Measurements from ENCODE around the gene PLEKHG5. TPM values are rescaled to one million over a fixed set of nuclear protein-coding genes. Genes with fewer than 3 reads are reported as not detected.

Gene PLEKHG5
- total and polyA plus RNA-seq, 10 of the 15 experiments (the other 5 are each of a cell fraction or from before 2014, with no cell fraction given), result 0.04 to 1.1 (median 0.18) TPM; not detected in 1

- intact Hi-C loops (cut with micrococcal nuclease; ENCODE audit: unreplicated experiment) (no loop called here), in situ Hi-C loops (cut with MboI) (no loop called here)
- peaks cover 6 to 17% of the 10 kb centered on the region in 2 experiments; a peak in 3 of 4 replicates for H3K27me3 ChIP-seq (replicated peaks in 1 of 2; ENCODE audit: control insufficient read depth in 2 of 2, insufficient read depth in 2 of 2, low read length in 1 of 2)
- DNase-seq (ENCODE audit: low read depth, low spot score) (no peak), FAIRE-seq (no peak), ATAC-seq (peak; percentile 5; the same call in 1 of the 3 replicates)
- H3K4me1 ChIP-seq (ENCODE audit: control insufficient read depth, insufficient read depth, low read length), result peaks cover 6% of the 10 kb centered on the region; the same call in 1 of the 2 replicates
- no TSS peak for BruUV-seq (replicated peaks)
- no peaks in the 10 kb centered on the region for H3K36me3 ChIP-seq (ENCODE audit: control insufficient read depth in 2 of 2, insufficient read depth in 2 of 2, low read length in 1 of 2)
- no peaks in the 10 kb centered on the region for H3K79me2 ChIP-seq (ENCODE audit: control insufficient read depth, insufficient read depth, low read length)
- no peak overlapping the region for H3K9ac ChIP-seq (ENCODE audit: control insufficient read depth, insufficient read depth, low read length)
- H4K20me1 ChIP-seq (ENCODE audit: control insufficient read depth, insufficient read depth), result no peaks in the 10 kb centered on the region
- no peak for TF ChIP-seq BCL11A (IDR thresholded peaks at IDR 0.05; ENCODE audit: low read depth, low read length)
- TF ChIP-seq BHLHE40 (IDR thresholded peaks at IDR 0.05; ENCODE audit: borderline replicate concordance in 1 of 2, low read depth in 2 of 2, low read length in 1 of 2), result peak in 1 of 2 experiments; percentile 13; a peak in 1 of 4 replicates
- TF ChIP-seq NFYB (IDR thresholded peaks at IDR 0.05; ENCODE audit: insufficient read depth, low read depth, low read length), result no peak
- peak; percentile 52; the same call in 1 of the 2 replicates for TF ChIP-seq FOXK2 (IDR thresholded peaks at IDR 0.05)
- no peak for TF ChIP-seq IRF5 (IDR thresholded peaks at IDR 0.05; ENCODE audit: borderline replicate concordance)
- ChIA-PET RAD21 (ENCODE audit: unreplicated experiment) (no interaction called here), POLR2A (no interaction called here), CTCF (interaction anchor here (0.7 to 10.9 kb wide), 2 partner anchors 13 to 40 kb away, joined by 4 to 137 read pairs; no protein-coding TSS in a partner anchor), SMC1A (ENCODE audit: uncharacterized antibody, unreplicated experiment) (no interaction called here)
- no peaks in the 10 kb centered on the region for H3K9me3 ChIP-seq (replicated peaks; ENCODE audit: control insufficient read depth, insufficient read depth, low read length)
- no peak overlapping the region for H3K4me2 ChIP-seq (ENCODE audit: control insufficient read depth, insufficient read depth)
- H3K27ac ChIP-seq (ENCODE audit: control insufficient read depth, insufficient read depth), result no peak overlapping the region
- no peak overlapping the region for H2AFZ ChIP-seq (ENCODE audit: control insufficient read depth, low read depth, low read length)
- 42% methylated on average over 25 of the region's 26 CpGs for WGBS (ENCODE audit: insufficient coverage, insufficient replicate concordance, low lambda C conversion rate, missing lambda C conversion rate)
- no peak overlapping the region for H3K4me3 ChIP-seq
Measured at GRCh38 chr1:6427441-6428390, 63.8 kb downstream of the PLEKHG5 start.

All from GM12878 (cell line).